ENCODE measurements around the gene PKN1. TPM values are rescaled to one million over a fixed set of nuclear protein-coding genes. Genes with fewer than 3 reads are reported as not detected.
"Not testable (repeated sequence)": the region's sequence is repeated elsewhere in the genome, so short reads cannot be mapped to it uniquely, and the experiment has no call there.

PKN1 gene
- total and polyA plus RNA-seq, 7 donors = 40.7 to 136 (median 69.2) TPM

GRCh38 chr19:14460935-14461334 lies 27.8 kb downstream of the PKN1 start:
- peaks cover 0 to 91% of the 10 kb centered on the region in 2 donors for H3K36me3 ChIP-seq (ENCODE audit: insufficient read depth in 1 of 2, low read depth in 1 of 2)
- H3K4me1 ChIP-seq = no peaks in the 10 kb centered on the region
- DNase-seq = no peak
- no peaks in the 10 kb centered on the region for H3K9me3 ChIP-seq
- TF ChIP-seq CTCF (IDR thresholded peaks at IDR 0.05) = no peak
- ATAC-seq = no peak
- H3K27me3 ChIP-seq (ENCODE audit: insufficient read depth in 3 of 3, low read length in 2 of 3) = no peaks in the 10 kb centered on the region
- intact Hi-C loops (cut with DNase I) = no loop called here
- H3K27ac ChIP-seq = no peak overlapping the region
- H3K4me3 ChIP-seq = no peak overlapping the region
- WGBS, 3 donors = 69 to 97% (median 97%) methylated on average over 2 of the region's 2 CpGs

- H3K9me3 ChIP-seq; H3K4me3 ChIP-seq; H3K27ac ChIP-seq; H3K4me1 ChIP-seq; ATAC-seq; intact Hi-C loops (cut with DNase I); H3K27me3 ChIP-seq (ENCODE audit: insufficient read depth in 3 of 3, low read length in 2 of 3); DNase-seq: not testable (repeated sequence)
- peaks cover 0 to 96% of the 10 kb centered on the region in 2 donors for H3K36me3 ChIP-seq (ENCODE audit: insufficient read depth in 1 of 2, low read depth in 1 of 2)
- 95 to 98% (median 97%) methylated on average over 6 to 7 of the region's 7 CpGs for WGBS, 3 donors
These were observed 29.3 kb downstream of the PKN1 start for GRCh38 chr19:14462401-14462800.

DNA sequence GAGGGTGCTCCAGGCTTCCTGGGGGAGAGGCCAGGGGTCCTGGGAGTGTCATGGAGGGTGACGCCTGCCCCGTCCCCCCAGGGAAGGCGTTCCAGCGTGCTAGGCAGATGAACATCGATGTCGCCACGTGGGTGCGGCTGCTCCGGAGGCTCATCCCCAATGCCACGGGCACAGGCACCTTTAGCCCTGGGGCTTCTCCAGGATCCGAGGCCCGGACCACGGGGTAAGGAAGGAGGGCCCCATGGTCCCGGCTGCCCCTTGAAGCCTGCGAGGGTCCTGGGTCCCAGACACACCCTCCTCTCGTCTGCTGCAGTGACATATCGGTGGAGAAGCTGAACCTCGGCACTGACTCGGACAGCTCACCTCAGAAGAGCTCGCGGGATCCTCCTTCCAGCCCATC lies 30.6 kb downstream of the PKN1 start:
- no peak overlapping the region for H3K27ac ChIP-seq
- no peak for TF ChIP-seq CTCF (IDR thresholded peaks at IDR 0.05)
- H3K9me3 ChIP-seq = no peaks in the 10 kb centered on the region
- WGBS, 3 donors = 93 to 97% (median 96%) methylated on average over 21 of the region's 21 CpGs
- no peaks in the 10 kb centered on the region for H3K27me3 ChIP-seq (ENCODE audit: insufficient read depth in 3 of 3, low read length in 2 of 3)
- ATAC-seq (no peak), DNase-seq (no peak)
- peaks cover 0 to 98% of the 10 kb centered on the region in 2 donors for H3K36me3 ChIP-seq (ENCODE audit: insufficient read depth in 1 of 2, low read depth in 1 of 2)
- intact Hi-C loops (cut with DNase I) = no loop called here
- no peak overlapping the region for H3K4me3 ChIP-seq
- H3K4me1 ChIP-seq = no peaks in the 10 kb centered on the region

- Histone ChIP-seq H3K4me1 (peaks cover 4% of the 10 kb centered on the region), H3K4me3 (no peak overlapping the region), H3K9me3 (no peaks in the 10 kb centered on the region), H3K27ac (no peak overlapping the region), H3K36me3 (ENCODE audit: insufficient read depth in 1 of 2, low read depth in 1 of 2) (peaks cover 0 to 78% of the 10 kb centered on the region in 2 donors), H3K27me3 (ENCODE audit: insufficient read depth in 3 of 3, low read length in 2 of 3) (peaks cover 0 to 1% (median 0%) of the 10 kb centered on the region in 3 donors)
- DNase-seq (no peak), ATAC-seq (no peak)
- TF ChIP-seq CTCF (IDR thresholded peaks at IDR 0.05) = no peak
- intact Hi-C loops (cut with DNase I) = no loop called here
- WGBS, 3 donors = 83 to 89% (median 85%) methylated on average over 12 of the region's 12 CpGs
These were observed 34.3 kb downstream of the PKN1 start for GRCh38 chr19:14467391-14467790.

DNA sequence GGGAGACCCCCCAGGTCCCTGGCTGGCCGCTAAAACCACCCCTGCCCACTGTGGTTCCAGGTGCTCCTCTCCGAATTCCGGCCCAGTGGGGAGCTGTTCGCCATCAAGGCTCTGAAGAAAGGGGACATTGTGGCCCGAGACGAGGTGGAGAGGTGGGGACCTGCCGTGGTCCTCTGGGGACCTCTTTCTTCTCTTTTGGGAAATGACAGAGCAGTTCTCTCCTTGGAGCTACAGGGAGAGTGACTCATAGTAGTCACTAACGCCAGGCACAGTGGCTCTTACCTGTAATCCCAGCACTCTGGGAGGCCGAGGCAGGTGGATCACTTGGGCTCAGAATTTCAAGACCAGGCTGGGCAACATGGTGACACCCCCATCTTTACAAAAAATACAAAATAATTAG lies 34.7 kb downstream of the PKN1 start:
- peaks cover 0 to 74% of the 10 kb centered on the region in 2 donors for H3K36me3 ChIP-seq (ENCODE audit: insufficient read depth in 1 of 2, low read depth in 1 of 2)
- ATAC-seq (no peak), DNase-seq (no peak)
- H3K27me3 ChIP-seq (ENCODE audit: insufficient read depth in 3 of 3, low read length in 2 of 3) = peaks cover 0 to 5% (median 3%) of the 10 kb centered on the region in 3 donors
- intact Hi-C loops (cut with DNase I) = no loop called here
- no peaks in the 10 kb centered on the region for H3K9me3 ChIP-seq
- 79 to 88% (median 88%) methylated on average over 9 of the region's 9 CpGs for WGBS, 3 donors
- peaks cover 8% of the 10 kb centered on the region for H3K4me1 ChIP-seq
- TF ChIP-seq CTCF (IDR thresholded peaks at IDR 0.05) = no peak
- H3K4me3 ChIP-seq = no peak overlapping the region
- no peak overlapping the region for H3K27ac ChIP-seq
